ENCODE results near the gene ATP6V0E2. TPM values are rescaled to one million over a fixed set of nuclear protein-coding genes. Genes with fewer than 3 reads are reported as not detected.

Gene ATP6V0E2
- total RNA-seq: 10 to 100 TPM; 64.8 to 65.7 TPM

DNA sequence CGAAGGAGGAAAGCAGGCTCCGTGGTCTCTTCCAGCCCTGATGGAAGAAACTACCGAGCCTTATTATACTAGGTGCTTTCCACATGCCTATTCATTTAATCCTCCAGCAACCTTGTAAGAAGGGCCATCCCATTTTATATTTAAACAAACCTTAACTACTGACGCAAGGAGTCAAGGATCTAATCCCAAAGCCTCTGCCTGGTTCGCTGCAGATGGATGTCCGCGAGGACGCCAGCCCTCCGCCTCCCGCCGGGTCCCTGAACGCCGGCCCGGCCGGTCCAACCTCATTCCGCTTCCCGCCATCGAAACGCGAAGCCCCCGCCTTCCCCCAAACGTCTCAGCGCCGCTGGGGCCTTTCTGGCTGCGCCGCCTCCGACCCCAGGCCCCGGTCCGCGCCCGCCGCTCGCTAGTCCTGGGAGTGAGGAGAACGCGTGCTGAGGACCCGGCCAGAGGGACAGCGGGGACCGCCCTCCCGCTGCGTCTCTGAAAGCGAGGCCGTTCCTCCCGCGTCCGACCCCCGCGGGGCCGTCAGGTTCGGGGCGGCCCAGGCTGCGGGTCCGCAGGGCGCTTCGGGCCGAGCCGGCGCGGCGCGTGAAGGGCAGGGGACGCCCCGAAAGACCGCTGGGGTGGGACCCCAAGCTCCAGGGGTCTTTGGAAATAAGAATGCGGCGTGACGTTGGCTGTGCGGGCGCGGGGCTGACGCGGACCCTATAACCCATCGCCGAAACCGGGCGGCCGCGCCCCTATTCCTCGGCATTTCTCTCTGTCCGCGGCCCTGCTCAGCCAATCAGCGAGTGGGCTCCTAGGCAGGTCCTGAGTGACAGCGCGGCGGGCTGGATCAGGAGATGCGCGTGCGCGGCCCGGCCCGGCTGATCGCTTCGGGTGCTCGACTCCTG is at the start of gene ATP6V0E2:
Gene ATP6V0E2 (plus strand): TSS at position 896 of the 896 bp plus-strand sequence. CDS start 97 bp downstream, outside the sequence.

GRCh38 chr7:149838224-149838991 is 35.4 kb upstream of the ATP6V0E2 start, which contains the start of gene ZNF862:
Gene ZNF862 (plus strand): TSS chr7:149838375. CDS start chr7:149838612, 237 bp downstream.

Other genes starting within 250 kb of the ATP6V0E2 start
- gene ZNF467, start 100.4 kb upstream of the ATP6V0E2 start, total RNA-seq: 1 to 10 TPM; 1.2 to 1.5 TPM
- gene ZNF862, start 35.6 kb upstream of the ATP6V0E2 start, total RNA-seq: 10 to 100 TPM; 37.4 to 39.6 TPM